ENCODE data around the gene C9orf50. TPM values are rescaled to one million over a fixed set of nuclear protein-coding genes. Genes with fewer than 3 reads are reported as not detected.

C9orf50 gene
- total and polyA plus RNA-seq, 2 donors (not counting 3 experiments of a cell fraction or from before 2014, with no cell fraction given): not detected

DNA sequence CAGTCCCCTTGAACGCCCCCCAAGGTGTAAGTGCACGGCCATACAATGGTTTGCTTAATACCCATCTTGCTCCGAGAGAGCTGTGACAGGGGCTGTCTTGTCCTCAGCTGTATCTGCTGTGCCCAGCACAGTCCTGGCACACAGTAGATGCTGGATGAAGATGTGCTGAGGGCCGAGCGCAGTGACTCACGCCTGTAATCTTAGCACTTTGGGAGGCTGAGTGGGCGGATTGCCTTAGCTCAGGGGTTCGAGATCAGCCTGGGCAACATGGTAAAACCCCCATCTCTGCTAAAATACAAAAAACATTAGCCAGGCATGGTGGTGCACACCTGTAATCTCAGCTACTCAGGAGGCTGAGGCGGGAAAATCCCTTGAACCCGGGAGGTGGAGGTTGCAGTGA lies 53.6 kb downstream of the C9orf50 start:
- H3K79me2 ChIP-seq (ENCODE audit: control insufficient read depth, insufficient read depth, low read length): no peaks in the 10 kb centered on the region
- ChIA-PET CTCF (interaction anchor here (1.0 kb wide), 1 partner anchor 14 kb away, joined by 3 read pairs; no protein-coding TSS in a partner anchor), POLR2A (no interaction called here)
- no peak overlapping the region for H3K9ac ChIP-seq (replicated peaks; ENCODE audit: extremely low read depth, insufficient read depth, low read length)
- no peaks in the 10 kb centered on the region for H3K9me3 ChIP-seq (replicated peaks; ENCODE audit: control insufficient read depth, insufficient read depth, low read length)
- no peak overlapping the region for H3K4me3 ChIP-seq (replicated peaks in 1 of 3; ENCODE audit: insufficient read depth in 1 of 3, low read depth in 1 of 3, low read length in 3 of 3)
- BruUV-seq (replicated peaks): no TSS peak
- H3K4me2 ChIP-seq (ENCODE audit: insufficient read depth, low read length): no peak overlapping the region
- H3K27ac ChIP-seq (ENCODE audit: insufficient read depth, low read depth, low read length): no peak overlapping the region
- FAIRE-seq (no peak), DNase-seq (ENCODE audit: low read depth, low spot score) (no peak)
- no peaks in the 10 kb centered on the region for H3K9me1 ChIP-seq (replicated peaks; ENCODE audit: control insufficient read depth, extremely low read depth, insufficient read depth, low read length)
- TF ChIP-seq EZH2 (IDR thresholded peaks at IDR 0.05; ENCODE audit: borderline replicate concordance, low read depth, low read length, severe bottlenecking) (no peak), MYC (IDR thresholded peaks at IDR 0.05; ENCODE audit: low read depth, low read length) (no peak), FOS (IDR thresholded peaks at IDR 0.05; ENCODE audit: borderline replicate concordance, insufficient read depth, low read length) (no peak), GATA2 (IDR thresholded peaks at IDR 0.05; ENCODE audit: insufficient read depth, insufficient read length, low read depth, low read length) (no peak), POLR2AphosphoS5 (IDR thresholded peaks at IDR 0.05; ENCODE audit: insufficient read depth, low read depth, low read length) (no peak), POLR2A (IDR thresholded peaks at IDR 0.05; ENCODE audit: low read depth, low read length) (no peak), JUN (IDR thresholded peaks at IDR 0.05; ENCODE audit: borderline replicate concordance, insufficient read depth, insufficient read length, low read depth) (no peak)
- TF ChIP-seq, protein P1, sequence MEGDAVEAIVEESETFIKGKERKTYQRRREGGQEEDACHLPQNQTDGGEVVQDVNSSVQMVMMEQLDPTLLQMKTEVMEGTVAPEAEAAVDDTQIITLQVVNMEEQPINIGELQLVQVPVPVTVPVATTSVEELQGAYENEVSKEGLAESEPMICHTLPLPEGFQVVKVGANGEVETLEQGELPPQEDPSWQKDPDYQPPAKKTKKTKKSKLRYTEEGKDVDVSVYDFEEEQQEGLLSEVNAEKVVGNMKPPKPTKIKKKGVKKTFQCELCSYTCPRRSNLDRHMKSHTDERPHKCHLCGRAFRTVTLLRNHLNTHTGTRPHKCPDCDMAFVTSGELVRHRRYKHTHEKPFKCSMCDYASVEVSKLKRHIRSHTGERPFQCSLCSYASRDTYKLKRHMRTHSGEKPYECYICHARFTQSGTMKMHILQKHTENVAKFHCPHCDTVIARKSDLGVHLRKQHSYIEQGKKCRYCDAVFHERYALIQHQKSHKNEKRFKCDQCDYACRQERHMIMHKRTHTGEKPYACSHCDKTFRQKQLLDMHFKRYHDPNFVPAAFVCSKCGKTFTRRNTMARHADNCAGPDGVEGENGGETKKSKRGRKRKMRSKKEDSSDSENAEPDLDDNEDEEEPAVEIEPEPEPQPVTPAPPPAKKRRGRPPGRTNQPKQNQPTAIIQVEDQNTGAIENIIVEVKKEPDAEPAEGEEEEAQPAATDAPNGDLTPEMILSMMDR (IDR thresholded peaks at IDR 0.05; ENCODE audit: extremely low read depth in 1 of 2, insufficient read depth in 1 of 2, low read depth in 1 of 2, low read length in 2 of 2): no peak
- TF ChIP-seq, protein P2, sequence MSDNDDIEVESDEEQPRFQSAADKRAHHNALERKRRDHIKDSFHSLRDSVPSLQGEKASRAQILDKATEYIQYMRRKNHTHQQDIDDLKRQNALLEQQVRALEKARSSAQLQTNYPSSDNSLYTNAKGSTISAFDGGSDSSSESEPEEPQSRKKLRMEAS (IDR thresholded peaks at IDR 0.05; ENCODE audit: insufficient read depth, insufficient read length): no peak
- no peaks in the 10 kb centered on the region for H3K36me3 ChIP-seq (ENCODE audit: control insufficient read depth in 2 of 2, extremely low read depth in 1 of 2, insufficient read depth in 2 of 2, low read length in 2 of 2)
- dilution Hi-C loops (cut with MboI; ENCODE audit: extremely low pct_ligation_motif_present, low sequenced_read_pairs) (no loop called here), intact Hi-C loops (cut with micrococcal nuclease) (loop anchor here (5.0 kb wide), 1 partner anchor 530 kb away; the partner anchor contains the start of gene MIGA2)
- no peaks in the 10 kb centered on the region for H4K20me1 ChIP-seq (replicated peaks; ENCODE audit: control insufficient read depth, extremely low read depth, insufficient read depth, low read length)
- H3K4me1 ChIP-seq (ENCODE audit: control insufficient read depth, extremely low read depth, insufficient read depth, low read length): peaks cover 2% of the 10 kb centered on the region
- H3K27me3 ChIP-seq (ENCODE audit: control insufficient read depth in 2 of 2, insufficient read depth in 2 of 2, low read length in 2 of 2): no peaks in the 10 kb centered on the region
- H2AFZ ChIP-seq (ENCODE audit: low read depth, low read length): no peak overlapping the region
